Astrocyte (in vitro differentiated cells and primary cell): ENCODE measurements around the gene TNRC6C. TPM values are rescaled to one million over a fixed set of nuclear protein-coding genes. Genes with fewer than 3 reads are reported as not detected.

Experiments
- DNase-seq: peaks from one replicate; pipeline ENCODE4 v3.0.0-alpha.2; 2010; ENCODE audit warnings: low read depth
- FAIRE-seq: peaks from 2 replicates; lab custom pipeline; 2011; peaks lifted over from hg19 to GRCh38; lab: Jason Lieb, UNC
- H2AFZ ChIP-seq: 2 replicates; pipeline ENCODE4 v1.6.0; 2012; ENCODE audit warnings: low read depth, low read length, inconsistent platforms
- H3K27ac ChIP-seq: 2 replicates; pipeline ENCODE4 v1.5.1; 2011; ENCODE audit warnings: low read depth, low read length, inconsistent platforms
- H3K27me3 ChIP-seq: 2 replicates; pipeline ENCODE4 v1.6.0; 2011; ENCODE audit warnings: low read length, inconsistent platforms; ENCODE audit not compliant: insufficient read depth
- H3K36me3 ChIP-seq: 2 replicates; pipeline ENCODE4 v1.5.1; 2011; ENCODE audit warnings: low read length, inconsistent platforms; ENCODE audit not compliant: insufficient read depth
- H3K4me1 ChIP-seq: 2 replicates; pipeline ENCODE4 v1.5.1; 2011; ENCODE audit warnings: low read length, inconsistent platforms; ENCODE audit not compliant: insufficient read depth
- H3K4me2 ChIP-seq: 2 replicates; pipeline ENCODE4 v1.6.0; 2012; ENCODE audit warnings: low read length, inconsistent platforms
- H3K4me3 ChIP-seq: 2 replicates; pipeline ENCODE4 v1.5.1; 2011; ENCODE audit warnings: low read depth, mild to moderate bottlenecking, low read length, inconsistent platforms; ENCODE audit not compliant: insufficient read depth
- H3K79me2 ChIP-seq: 2 replicates; pipeline ENCODE4 v1.6.0; 2012; ENCODE audit warnings: mild to moderate bottlenecking, low read length, inconsistent platforms; ENCODE audit not compliant: insufficient read depth
- H3K9ac ChIP-seq: 2 replicates; pipeline ENCODE4 v1.6.0; 2012; ENCODE audit warnings: mild to moderate bottlenecking, low read length, inconsistent platforms
- H3K9me3 ChIP-seq: 2 replicates; pipeline ENCODE4 v1.5.1; 2012; ENCODE audit warnings: low read depth, mild to moderate bottlenecking, low read length, inconsistent platforms; ENCODE audit not compliant: insufficient read depth
- H4K20me1 ChIP-seq: 2 replicates; pipeline ENCODE4 v1.6.0; 2012; ENCODE audit warnings: low read length, inconsistent platforms; ENCODE audit not compliant: insufficient read depth
- H3K27ac Mint-ChIP-seq: one replicate; pipeline ENCODE4 v1.8.0; 2021; ENCODE audit warnings: mild to moderate bottlenecking, mixed read lengths; ENCODE audit not compliant: unreplicated experiment
- H3K27me3 Mint-ChIP-seq: one replicate; pipeline ENCODE4 v1.8.0; 2021; ENCODE audit warnings: low read depth, mixed read lengths; ENCODE audit not compliant: unreplicated experiment
- H3K36me3 Mint-ChIP-seq: one replicate; pipeline ENCODE4 v1.8.0; 2021; ENCODE audit warnings: low read depth, mixed read lengths; ENCODE audit not compliant: unreplicated experiment
- H3K4me1 Mint-ChIP-seq: one replicate; pipeline ENCODE4 v1.8.0; 2021; ENCODE audit warnings: low read depth, mixed read lengths; ENCODE audit not compliant: unreplicated experiment
- H3K4me3 Mint-ChIP-seq: one replicate; pipeline ENCODE4 v1.8.0; 2021; ENCODE audit warnings: mild to moderate bottlenecking, moderate library complexity, mixed read lengths; ENCODE audit not compliant: unreplicated experiment
- H3K9me3 Mint-ChIP-seq: one replicate; pipeline ENCODE4 v1.8.0; 2021; ENCODE audit warnings: mild to moderate bottlenecking, mixed read lengths; ENCODE audit not compliant: unreplicated experiment
- EZH2 ChIP-seq: IDR thresholded peaks from 2 replicates; pipeline ENCODE4 v1.6.1; 2012; ENCODE audit warnings: mild to moderate bottlenecking, low read length, inconsistent platforms; ENCODE audit not compliant: insufficient read depth
- total RNA-seq: library from RNA; stranded (reverse); gene quantifications from 2 replicates; pipeline ENCODE4 v1.2.1, GENCODE V29; 2021
- TF ChIP-seq, protein P1 (sequence below): IDR thresholded peaks from 2 replicates; pipeline ENCODE4 v1.5.1; 2011; ENCODE audit warnings: low read depth, mild to moderate bottlenecking, inconsistent platforms, low read length, moderate library complexity; ENCODE audit not compliant: insufficient read depth

The TNRC6C gene
- total RNA-seq, 1 donor from 2014 or later, result 7.3 TPM

DNA sequence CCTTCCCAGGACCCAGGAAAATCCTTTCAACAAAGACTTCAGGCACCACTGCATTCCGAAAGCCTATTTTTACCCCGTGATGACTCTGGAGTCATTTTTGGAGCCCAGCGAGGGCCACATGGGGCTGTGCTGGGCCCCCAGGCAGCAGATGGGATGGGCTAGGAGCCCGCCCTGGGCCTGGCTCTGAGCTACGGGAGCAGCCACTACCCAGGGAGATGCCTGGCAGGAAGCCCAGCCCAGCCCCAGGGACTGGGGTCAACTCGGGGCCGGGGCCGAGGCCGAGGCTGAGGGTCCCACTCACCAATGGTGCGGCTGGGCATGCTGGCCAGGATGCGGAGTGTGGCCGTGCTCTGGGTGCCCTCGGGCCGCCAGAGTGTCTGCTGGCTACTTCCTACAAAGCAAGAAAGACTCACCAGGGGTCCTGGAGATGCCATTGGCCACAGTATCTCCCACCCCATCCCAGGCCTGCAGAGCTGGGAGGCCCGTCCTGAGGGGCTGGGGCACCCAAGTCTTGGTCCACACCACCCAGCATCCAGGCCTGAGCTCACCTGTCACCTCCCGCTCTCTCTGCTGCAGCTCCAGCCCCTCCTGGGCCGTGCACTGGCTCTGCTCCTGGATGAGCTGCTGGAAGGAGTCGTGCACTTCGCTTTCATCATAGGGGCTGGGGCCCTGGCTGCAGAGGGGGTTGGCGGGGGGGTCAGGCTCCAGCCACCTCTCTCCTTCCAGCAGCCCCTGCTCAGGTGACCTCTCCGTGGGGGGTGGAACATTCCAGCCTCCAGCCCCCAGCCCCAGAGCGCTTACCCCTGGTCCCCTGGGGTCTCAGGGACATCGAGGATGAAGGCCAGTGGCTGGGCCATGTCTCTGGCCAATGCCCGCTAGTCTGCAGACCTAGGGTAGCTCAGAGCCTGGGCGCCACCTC lies 167.7 kb downstream of the TNRC6C start:
- Mint-ChIP-seq H3K4me1 (peaks cover 2% of the 10 kb centered on the region), H3K9me3 (no peaks in the 10 kb centered on the region), H3K36me3 (peaks cover 4% of the 10 kb centered on the region), H3K27me3 (peaks cover 5% of the 10 kb centered on the region), H3K27ac (no peak overlapping the region), H3K4me3 (no peak overlapping the region)
- TF ChIP-seq, protein P1, sequence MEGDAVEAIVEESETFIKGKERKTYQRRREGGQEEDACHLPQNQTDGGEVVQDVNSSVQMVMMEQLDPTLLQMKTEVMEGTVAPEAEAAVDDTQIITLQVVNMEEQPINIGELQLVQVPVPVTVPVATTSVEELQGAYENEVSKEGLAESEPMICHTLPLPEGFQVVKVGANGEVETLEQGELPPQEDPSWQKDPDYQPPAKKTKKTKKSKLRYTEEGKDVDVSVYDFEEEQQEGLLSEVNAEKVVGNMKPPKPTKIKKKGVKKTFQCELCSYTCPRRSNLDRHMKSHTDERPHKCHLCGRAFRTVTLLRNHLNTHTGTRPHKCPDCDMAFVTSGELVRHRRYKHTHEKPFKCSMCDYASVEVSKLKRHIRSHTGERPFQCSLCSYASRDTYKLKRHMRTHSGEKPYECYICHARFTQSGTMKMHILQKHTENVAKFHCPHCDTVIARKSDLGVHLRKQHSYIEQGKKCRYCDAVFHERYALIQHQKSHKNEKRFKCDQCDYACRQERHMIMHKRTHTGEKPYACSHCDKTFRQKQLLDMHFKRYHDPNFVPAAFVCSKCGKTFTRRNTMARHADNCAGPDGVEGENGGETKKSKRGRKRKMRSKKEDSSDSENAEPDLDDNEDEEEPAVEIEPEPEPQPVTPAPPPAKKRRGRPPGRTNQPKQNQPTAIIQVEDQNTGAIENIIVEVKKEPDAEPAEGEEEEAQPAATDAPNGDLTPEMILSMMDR, result no peak
- TF ChIP-seq EZH2, result no peak
- Histone ChIP-seq H3K4me3 (no peak overlapping the region), H3K79me2 (no peaks in the 10 kb centered on the region), H3K9me3 (no peaks in the 10 kb centered on the region), H3K9ac (no peak overlapping the region), H3K4me2 (no peak overlapping the region), H3K36me3 (no peaks in the 10 kb centered on the region), H3K27ac (no peak overlapping the region), H4K20me1 (no peaks in the 10 kb centered on the region), H2AFZ (no peak overlapping the region), H3K4me1 (peaks cover 11% of the 10 kb centered on the region), H3K27me3 (peaks cover 9% of the 10 kb centered on the region)
- FAIRE-seq, result no peak
- no peak for DNase-seq

DNA sequence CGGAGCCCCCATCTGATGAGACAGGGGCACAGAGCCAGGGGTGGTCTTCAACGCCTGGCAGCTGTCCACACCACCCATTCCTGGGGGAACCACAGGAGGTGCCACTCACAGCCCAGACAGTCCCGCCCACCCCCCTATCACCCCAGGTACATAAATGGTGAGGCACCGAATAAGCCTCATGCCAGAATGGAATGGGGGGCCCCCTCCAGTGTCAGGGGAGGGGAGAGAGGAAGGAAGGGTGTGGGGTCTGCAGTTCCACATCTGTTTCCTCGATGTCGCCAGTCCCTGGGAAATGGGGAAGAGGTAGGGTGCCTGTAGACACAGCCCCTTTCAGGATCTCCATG lies 168.4 kb downstream of the TNRC6C start:
- Mint-ChIP-seq H3K4me1 (peaks cover 2% of the 10 kb centered on the region), H3K36me3 (peaks cover 4% of the 10 kb centered on the region), H3K4me3 (peak overlapping the region; percentile 86), H3K9me3 (no peaks in the 10 kb centered on the region), H3K27ac (no peak overlapping the region), H3K27me3 (peaks cover 5% of the 10 kb centered on the region)
- TF ChIP-seq, protein P1, result no peak
- TF ChIP-seq EZH2, result no peak
- Histone ChIP-seq H2AFZ (no peak overlapping the region), H3K4me1 (peaks cover 11% of the 10 kb centered on the region), H3K27ac (no peak overlapping the region), H3K9me3 (no peaks in the 10 kb centered on the region), H3K36me3 (no peaks in the 10 kb centered on the region), H3K79me2 (no peaks in the 10 kb centered on the region), H3K4me2 (no peak overlapping the region), H3K27me3 (peaks cover 12% of the 10 kb centered on the region), H3K4me3 (no peak overlapping the region), H3K9ac (no peak overlapping the region), H4K20me1 (no peaks in the 10 kb centered on the region)
- FAIRE-seq (no peak), DNase-seq (no peak)
